CD4-positive, alpha-beta memory T cell (primary cell): Measurements from ENCODE around the gene TEAD1. TPM values are rescaled to one million over a fixed set of nuclear protein-coding genes. Genes with fewer than 3 reads are reported as not detected.

ENCODE experiments used
- CTCF ChIA-PET: fragments of 350-600 bp; sonication (Branson Sonifier 250); formaldehyde crosslinking; loops from one replicate; lab custom pipeline; 2021; ENCODE audit warnings: inconsistent platforms; ENCODE audit not compliant: partially characterized antibody; lab: Charles Lee
- POLR2A ChIA-PET: fragments of 350-600 bp; sonication (Branson Sonifier 250); formaldehyde crosslinking; loops from one replicate; lab custom pipeline; 2021; ENCODE audit not compliant: partially characterized antibody; lab: Charles Lee
- DNase-seq, 5 donors: peaks; one replicate each; pipeline versions ENCODE4 v3.0.0 to v3.0.0-alpha.2; 2020 to 2022; ENCODE audit warnings: mixed read lengths in 1 of 5
- H3K27ac ChIP-seq: one replicate; pipeline ENCODE4 v1.7.0; 2013; ENCODE audit warnings: low read depth, low read length
- H3K27me3 ChIP-seq: 2 replicates; pipeline ENCODE4 v1.7.0; 2013; ENCODE audit warnings: mild to moderate bottlenecking, low read length, moderate library complexity; ENCODE audit not compliant: insufficient read depth
- H3K36me3 ChIP-seq: 2 replicates; pipeline ENCODE4 v1.7.0; 2013; ENCODE audit warnings: mild to moderate bottlenecking, low read length, moderate library complexity; ENCODE audit not compliant: insufficient read depth
- H3K4me1 ChIP-seq: 2 replicates; pipeline ENCODE4 v1.7.0; 2013; ENCODE audit warnings: mild to moderate bottlenecking, low read length, moderate library complexity; ENCODE audit not compliant: insufficient read depth
- H3K4me3 ChIP-seq, 2 donors: one replicate each; pipeline ENCODE4 v1.7.0; 2013; ENCODE audit warnings: low read length in 2 of 2, mild to moderate bottlenecking in 1 of 2
- H3K9me3 ChIP-seq, 2 donors: one replicate each; pipeline ENCODE4 v1.7.0; 2013; ENCODE audit warnings: low read length in 2 of 2, control low read depth in 1 of 2; ENCODE audit not compliant: control insufficient read depth in 1 of 2
- H3K27ac Mint-ChIP-seq, 7 donors: one replicate each; pipeline ENCODE4 v1.8.0; 2020 to 2021; ENCODE audit warnings: mixed read lengths in 7 of 7, mild to moderate bottlenecking in 6 of 7, inconsistent platforms in 3 of 7, moderate library complexity in 3 of 7
- H3K27me3 Mint-ChIP-seq, 2 donors: one replicate each; pipeline ENCODE4 v1.8.0; 2020 to 2021; ENCODE audit warnings: mixed read lengths in 2 of 2
- H3K36me3 Mint-ChIP-seq, 2 donors: one replicate each; pipeline ENCODE4 v1.8.0; 2020 to 2021; ENCODE audit warnings: mixed read lengths in 2 of 2, inconsistent platforms in 1 of 2, mild to moderate bottlenecking in 1 of 2
- H3K4me1 Mint-ChIP-seq, 4 donors: one replicate each; pipeline ENCODE4 v1.8.0; 2020 to 2021; ENCODE audit warnings: mixed read lengths in 4 of 4, mild to moderate bottlenecking in 1 of 4
- H3K4me3 Mint-ChIP-seq, 8 donors: one replicate each; pipeline ENCODE4 v1.8.0; 2020 to 2021; ENCODE audit warnings: mixed read lengths in 8 of 8, mild to moderate bottlenecking in 7 of 8, moderate library complexity in 6 of 8, inconsistent platforms in 3 of 8
- H3K9me3 Mint-ChIP-seq, 8 donors: one replicate each; pipeline ENCODE4 v1.8.0; 2020 to 2021; ENCODE audit warnings: mixed read lengths in 8 of 8, mild to moderate bottlenecking in 5 of 8, inconsistent platforms in 3 of 8, moderate library complexity in 1 of 8
- intact Hi-C: fragments of 100-400 bp; cut with micrococcal nuclease; formaldehyde crosslinking; loops from one replicate; pipeline ENCODE4 v1.15.1; 2023
- polyA plus RNA-seq, 2 donors: library from polyadenylated mRNA; unstranded; fragments of 300-500 nt; fragmentation: Illumina TruSeq; gene quantifications; one replicate each; pipeline ENCODE4 v1.2.3, GENCODE V29; 2021
- total RNA-seq, 2 experiments: library from RNA; stranded (reverse); gene quantifications; one replicate each; pipeline ENCODE4 v1.2.3, GENCODE V29; 2021

Gene TEAD1
- total and polyA plus RNA-seq, 4 experiments from 2014 or later, result 0.15 to 1.1 (median 0.52) TPM; not detected in 1

DNA sequence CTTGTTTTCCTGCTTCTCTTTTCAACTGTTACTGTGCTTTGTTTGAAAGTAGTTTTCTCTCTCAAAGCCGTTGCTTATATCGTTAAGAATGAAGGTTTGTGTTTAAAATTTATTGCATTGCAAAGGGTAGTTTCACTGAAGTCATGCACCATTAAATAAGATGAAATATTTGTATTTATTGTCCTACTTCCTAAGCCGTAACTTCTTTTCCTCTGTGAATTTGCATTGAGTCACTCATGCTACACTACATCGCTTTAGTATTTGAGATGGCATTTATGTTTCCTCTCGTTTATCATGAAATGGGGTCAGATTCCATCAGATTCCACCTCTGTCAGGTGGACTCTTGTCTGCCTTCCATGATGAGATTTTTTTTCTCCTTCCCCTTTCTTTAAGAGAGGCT lies 269.1 kb downstream of the TEAD1 start:
- peaks cover 0 to 18% (median 3%) of the 10 kb centered on the region in 8 donors for H3K9me3 Mint-ChIP-seq
- DNase-seq, result no peak
- H3K4me3 Mint-ChIP-seq, result no peak overlapping the region
- no peaks in the 10 kb centered on the region for H3K36me3 ChIP-seq
- intact Hi-C loops, result no loop called here
- H3K27ac Mint-ChIP-seq, result no peak overlapping the region
- peaks cover 7 to 10% of the 10 kb centered on the region in 2 donors for H3K27me3 Mint-ChIP-seq
- no peak overlapping the region for H3K27ac ChIP-seq
- no peaks in the 10 kb centered on the region for H3K27me3 ChIP-seq
- POLR2A ChIA-PET, result no interaction called here
- H3K4me1 ChIP-seq, result no peaks in the 10 kb centered on the region
- no peaks in the 10 kb centered on the region for H3K9me3 ChIP-seq
- CTCF ChIA-PET, result no interaction called here
- H3K4me1 Mint-ChIP-seq, result no peaks in the 10 kb centered on the region
- no peak overlapping the region for H3K4me3 ChIP-seq
- no peaks in the 10 kb centered on the region for H3K36me3 Mint-ChIP-seq

GRCh38 chr11:12944889-12945288 lies 270.7 kb downstream of the TEAD1 start:
- no peak overlapping the region for H3K27ac Mint-ChIP-seq
- no peaks in the 10 kb centered on the region for H3K4me1 Mint-ChIP-seq
- no peak overlapping the region for H3K4me3 ChIP-seq
- no peak overlapping the region for H3K4me3 Mint-ChIP-seq
- no peaks in the 10 kb centered on the region for H3K27me3 ChIP-seq
- no peak for DNase-seq
- H3K27ac ChIP-seq, result no peak overlapping the region
- H3K4me1 ChIP-seq, result no peaks in the 10 kb centered on the region
- CTCF ChIA-PET, result no interaction called here
- H3K36me3 Mint-ChIP-seq, result no peaks in the 10 kb centered on the region
- peaks cover 6 to 14% of the 10 kb centered on the region in 2 donors for H3K27me3 Mint-ChIP-seq
- POLR2A ChIA-PET, result no interaction called here
- H3K9me3 ChIP-seq, result no peaks in the 10 kb centered on the region
- intact Hi-C loops, result no loop called here
- peaks cover 0 to 18% (median 3%) of the 10 kb centered on the region in 8 donors for H3K9me3 Mint-ChIP-seq
- no peaks in the 10 kb centered on the region for H3K36me3 ChIP-seq

DNA sequence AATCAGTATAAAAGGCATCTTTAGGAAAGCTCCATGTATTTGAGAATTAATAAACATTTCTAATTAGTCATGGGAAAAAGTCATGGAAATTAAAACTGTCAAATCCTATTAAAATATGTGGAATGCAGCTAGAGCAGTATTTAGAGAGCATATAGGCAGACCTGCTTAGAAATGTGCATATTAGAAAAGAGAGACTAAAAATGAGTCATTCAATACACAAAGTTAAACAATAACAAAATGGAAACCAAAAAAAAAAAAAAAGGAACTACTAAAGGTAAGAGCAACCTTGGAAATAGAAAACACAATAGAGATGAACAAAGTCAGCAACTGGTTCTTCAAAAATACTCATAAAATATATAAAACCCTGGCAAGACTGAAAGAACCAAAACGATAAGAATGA lies 275.2 kb downstream of the TEAD1 start:
- Histone ChIP-seq H3K27me3 (no peaks in the 10 kb centered on the region), H3K4me3 (no peak overlapping the region), H3K27ac (no peak overlapping the region), H3K4me1 (no peaks in the 10 kb centered on the region), H3K9me3 (no peaks in the 10 kb centered on the region), H3K36me3 (no peaks in the 10 kb centered on the region)
- intact Hi-C loops, result no loop called here
- ChIA-PET CTCF (no interaction called here), POLR2A (no interaction called here)
- H3K9me3 Mint-ChIP-seq, result peaks cover 0 to 38% (median 14%) of the 10 kb centered on the region in 8 donors
- H3K4me3 Mint-ChIP-seq, result no peak overlapping the region
- DNase-seq, result no peak
- no peaks in the 10 kb centered on the region for H3K36me3 Mint-ChIP-seq
- H3K27ac Mint-ChIP-seq, result no peak overlapping the region
- peaks cover 8 to 16% of the 10 kb centered on the region in 2 donors for H3K27me3 Mint-ChIP-seq
- no peaks in the 10 kb centered on the region for H3K4me1 Mint-ChIP-seq

DNA sequence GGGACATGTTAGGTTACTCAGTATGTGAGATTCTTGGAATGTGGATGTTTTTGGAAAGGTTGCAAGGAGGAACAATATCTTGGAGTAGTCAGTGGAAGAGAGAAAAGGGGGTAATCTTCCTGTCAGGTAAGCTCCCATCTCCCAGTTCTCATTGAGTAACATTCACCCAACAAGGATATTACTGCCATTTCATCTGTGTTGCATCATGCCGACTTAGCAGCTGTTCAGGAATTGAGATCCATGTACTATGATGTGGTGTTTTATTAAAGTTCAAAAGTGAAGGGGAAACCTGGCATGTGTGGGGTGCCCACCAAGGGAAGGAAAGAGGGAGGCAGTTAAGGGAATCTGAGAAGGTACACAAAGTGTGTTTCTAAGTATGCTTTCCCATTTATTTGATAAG lies 276.4 kb downstream of the TEAD1 start:
- H3K27me3 ChIP-seq, result no peaks in the 10 kb centered on the region
- H3K9me3 Mint-ChIP-seq, result peaks cover 0 to 38% (median 15%) of the 10 kb centered on the region in 8 donors
- H3K27me3 Mint-ChIP-seq, result peaks cover 8 to 16% of the 10 kb centered on the region in 2 donors
- H3K4me1 ChIP-seq, result no peaks in the 10 kb centered on the region
- DNase-seq, result no peak
- H3K36me3 Mint-ChIP-seq, result no peaks in the 10 kb centered on the region
- H3K4me3 ChIP-seq, result no peak overlapping the region
- H3K4me3 Mint-ChIP-seq, result no peak overlapping the region
- no peaks in the 10 kb centered on the region for H3K9me3 ChIP-seq
- POLR2A ChIA-PET, result no interaction called here
- intact Hi-C loops, result no loop called here
- no peak overlapping the region for H3K27ac ChIP-seq
- CTCF ChIA-PET, result no interaction called here
- no peaks in the 10 kb centered on the region for H3K36me3 ChIP-seq
- no peaks in the 10 kb centered on the region for H3K4me1 Mint-ChIP-seq
- H3K27ac Mint-ChIP-seq, result no peak overlapping the region

- Mint-ChIP-seq H3K27me3 (peaks cover 8 to 14% of the 10 kb centered on the region in 2 donors), H3K9me3 (peaks cover 0 to 36% (median 15%) of the 10 kb centered on the region in 8 donors), H3K36me3 (no peaks in the 10 kb centered on the region), H3K27ac (no peak overlapping the region), H3K4me3 (no peak overlapping the region), H3K4me1 (no peaks in the 10 kb centered on the region)
- H3K36me3 ChIP-seq, result no peaks in the 10 kb centered on the region
- ChIA-PET POLR2A (no interaction called here), CTCF (no interaction called here)
- intact Hi-C loops, result no loop called here
- no peak overlapping the region for H3K4me3 ChIP-seq
- no peak for DNase-seq
- no peaks in the 10 kb centered on the region for H3K27me3 ChIP-seq
- H3K9me3 ChIP-seq, result no peaks in the 10 kb centered on the region
- no peaks in the 10 kb centered on the region for H3K4me1 ChIP-seq
- H3K27ac ChIP-seq, result no peak overlapping the region
Observed at GRCh38 chr11:12951376-12951775, 277.2 kb downstream of the TEAD1 start.

DNA sequence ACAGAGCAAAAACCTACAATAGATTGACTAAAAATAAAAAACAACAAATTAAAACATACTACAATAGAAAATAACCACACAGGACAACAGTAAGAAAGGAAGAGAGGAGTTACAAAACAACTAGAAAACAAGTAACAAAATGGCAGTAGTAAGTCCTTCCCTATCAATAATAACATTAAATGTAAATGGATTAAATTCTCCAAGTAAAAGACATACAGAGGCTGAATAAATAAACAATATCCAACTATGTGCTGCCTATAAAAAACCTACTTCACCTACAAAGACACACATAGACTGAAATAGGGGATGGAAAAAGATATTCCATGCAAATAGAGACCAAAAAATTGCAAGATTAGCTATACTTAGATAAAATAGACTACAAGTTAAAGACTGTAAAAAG lies 277.9 kb downstream of the TEAD1 start:
- Mint-ChIP-seq H3K27ac (no peak overlapping the region), H3K27me3 (peaks cover 7 to 8% of the 10 kb centered on the region in 2 donors), H3K9me3 (peaks cover 0 to 29% (median 12%) of the 10 kb centered on the region in 8 donors), H3K4me1 (no peaks in the 10 kb centered on the region), H3K36me3 (no peaks in the 10 kb centered on the region), H3K4me3 (no peak overlapping the region)
- POLR2A ChIA-PET, result no interaction called here
- intact Hi-C loops, result no loop called here
- no peak for DNase-seq
- Histone ChIP-seq H3K36me3 (no peaks in the 10 kb centered on the region), H3K27ac (no peak overlapping the region), H3K4me1 (no peaks in the 10 kb centered on the region), H3K9me3 (no peaks in the 10 kb centered on the region), H3K4me3 (no peak overlapping the region), H3K27me3 (no peaks in the 10 kb centered on the region)
- CTCF ChIA-PET, result no interaction called here

- Histone ChIP-seq H3K9me3 (no peaks in the 10 kb centered on the region), H3K27me3 (no peaks in the 10 kb centered on the region), H3K36me3 (no peaks in the 10 kb centered on the region), H3K27ac (no peak overlapping the region), H3K4me3 (no peak overlapping the region), H3K4me1 (no peaks in the 10 kb centered on the region)
- Mint-ChIP-seq H3K36me3 (no peaks in the 10 kb centered on the region), H3K27ac (no peak overlapping the region), H3K9me3 (peaks cover 0 to 2% (median 0%) of the 10 kb centered on the region in 8 donors), H3K27me3 (peaks cover 8 to 10% of the 10 kb centered on the region in 2 donors), H3K4me1 (no peaks in the 10 kb centered on the region), H3K4me3 (no peak overlapping the region)
- DNase-seq, result no peak
- ChIA-PET CTCF (interaction anchor here (1.4 kb wide), 1 partner anchor 388 kb away, joined by 3 read pairs; no protein-coding TSS in a partner anchor), POLR2A (no interaction called here)
- intact Hi-C loops, result no loop called here
Observed at GRCh38 chr11:12958986-12959385, 284.8 kb downstream of the TEAD1 start.

DNA sequence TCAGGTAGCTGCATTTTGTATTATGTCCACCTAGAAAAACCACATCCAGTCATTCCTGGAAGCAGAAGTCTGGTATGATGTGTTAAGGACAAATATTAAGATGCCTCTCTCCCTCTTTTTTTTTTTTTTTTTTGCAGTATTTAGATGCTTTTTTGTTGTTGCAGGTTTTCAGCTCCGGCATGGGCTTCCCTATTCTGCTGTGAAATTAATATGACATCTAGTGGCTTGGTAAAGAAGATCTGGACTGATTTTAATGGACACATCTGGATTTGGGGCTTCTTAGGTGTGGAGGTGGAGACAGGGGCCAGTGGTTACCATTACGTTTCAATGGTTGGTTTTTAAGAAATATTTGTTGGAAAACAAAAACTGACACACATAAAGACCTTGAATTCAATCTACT lies 287.4 kb downstream of the TEAD1 start:
- Histone ChIP-seq H3K4me3 (no peak overlapping the region), H3K4me1 (no peaks in the 10 kb centered on the region), H3K36me3 (no peaks in the 10 kb centered on the region), H3K27ac (no peak overlapping the region), H3K9me3 (no peaks in the 10 kb centered on the region), H3K27me3 (no peaks in the 10 kb centered on the region)
- H3K9me3 Mint-ChIP-seq, result no peaks in the 10 kb centered on the region
- H3K27me3 Mint-ChIP-seq, result peaks cover 14 to 15% of the 10 kb centered on the region in 2 donors
- intact Hi-C loops, result no loop called here
- ChIA-PET CTCF (interaction anchor here (1.6 kb wide), 1 partner anchor 222 kb away, joined by 4 read pairs; no protein-coding TSS in a partner anchor), POLR2A (no interaction called here)
- H3K36me3 Mint-ChIP-seq, result no peaks in the 10 kb centered on the region
- no peaks in the 10 kb centered on the region for H3K4me1 Mint-ChIP-seq
- H3K27ac Mint-ChIP-seq, result no peak overlapping the region
- DNase-seq, result no peak
- no peak overlapping the region for H3K4me3 Mint-ChIP-seq
